CD4-positive, alpha-beta T cell treated with Interleukin-10 for 1 hour (primary cell): Measurements from ENCODE around the gene POLR1E.

Experiments used
- DNase-seq: peaks from one replicate; pipeline ENCODE4 v3.0.0-alpha.2; 2020

POLR1E gene

DNA sequence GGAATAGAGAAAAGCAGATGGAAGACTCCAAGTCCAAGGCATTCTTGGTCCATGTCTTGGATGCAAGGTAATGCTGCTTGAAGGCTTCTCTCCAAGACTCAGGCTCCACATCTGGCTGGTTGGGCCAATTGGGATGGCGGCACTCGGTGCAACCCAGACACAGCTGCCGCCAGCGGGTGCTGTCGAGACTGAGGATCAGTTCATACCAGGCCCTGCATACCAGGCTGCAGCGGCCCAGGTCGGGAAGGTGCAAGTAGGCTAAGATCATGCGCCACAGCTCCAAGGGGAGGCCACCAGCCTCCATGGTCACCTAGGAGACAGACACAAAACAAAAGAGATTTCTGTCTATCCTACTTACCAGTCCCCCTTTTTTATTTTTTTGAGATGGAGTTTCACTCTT, 55.7 kb downstream of the POLR1E start:
- DNase-seq = no peak

DNA sequence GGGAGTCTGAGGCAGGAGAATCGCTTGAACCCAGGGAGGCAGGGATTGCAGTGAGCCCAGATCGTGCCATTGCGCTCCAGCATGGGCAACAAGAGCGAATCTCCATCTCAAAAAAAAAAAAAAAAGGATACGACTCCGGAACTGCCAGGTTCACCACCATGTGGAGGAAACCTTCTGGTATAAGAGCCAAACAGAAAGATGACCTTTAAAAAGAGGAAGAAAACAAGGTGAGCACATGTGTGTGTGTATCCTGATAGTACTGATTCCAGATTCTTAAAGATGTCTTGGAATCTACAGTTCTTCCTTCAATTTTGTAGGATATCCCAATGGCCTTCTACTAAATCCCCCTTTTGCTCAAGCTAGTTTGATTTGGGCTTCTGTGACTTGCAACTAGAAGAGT, 56.7 kb downstream of the POLR1E start:
- no peak for DNase-seq

DNA sequence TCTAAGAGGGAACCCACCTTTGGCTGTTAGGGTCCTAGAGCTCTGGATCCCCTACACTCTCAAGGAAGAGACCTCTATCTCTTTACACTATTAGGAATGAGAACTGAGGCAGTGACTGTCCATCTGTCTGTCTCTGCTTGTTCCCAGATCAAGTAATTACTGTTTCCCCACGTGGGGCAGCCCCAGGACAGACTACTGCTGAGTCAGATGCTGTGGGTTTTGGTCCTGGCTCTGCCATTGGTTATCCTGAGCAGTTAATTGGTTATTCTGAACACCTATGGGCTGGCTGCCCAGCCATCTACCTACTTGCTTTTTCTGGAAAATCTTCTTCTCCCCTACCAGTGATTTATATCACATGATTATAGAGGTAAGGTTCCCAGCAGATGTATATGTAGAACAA, 57.1 kb downstream of the POLR1E start:
- no peak for DNase-seq

DNA sequence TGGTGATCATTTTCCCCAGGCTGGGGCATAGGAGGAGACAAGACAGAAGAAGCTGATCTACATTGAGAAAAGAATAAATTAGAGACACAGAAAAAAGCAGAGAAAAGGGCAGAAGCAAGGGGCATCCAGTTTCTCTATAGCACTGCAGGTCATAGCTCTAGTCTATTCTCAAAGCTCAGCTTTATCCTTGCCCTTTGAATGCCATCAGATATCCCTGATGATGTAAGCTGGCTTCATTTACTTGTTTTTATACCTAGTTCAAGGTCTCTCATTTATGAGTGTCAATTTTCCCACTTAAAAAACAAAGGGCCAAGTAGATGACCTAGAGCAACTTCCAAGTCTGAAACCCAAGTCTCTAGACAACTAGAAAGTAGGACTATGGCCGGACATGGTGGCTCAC, 57.7 kb downstream of the POLR1E start:
- no peak for DNase-seq

DNA sequence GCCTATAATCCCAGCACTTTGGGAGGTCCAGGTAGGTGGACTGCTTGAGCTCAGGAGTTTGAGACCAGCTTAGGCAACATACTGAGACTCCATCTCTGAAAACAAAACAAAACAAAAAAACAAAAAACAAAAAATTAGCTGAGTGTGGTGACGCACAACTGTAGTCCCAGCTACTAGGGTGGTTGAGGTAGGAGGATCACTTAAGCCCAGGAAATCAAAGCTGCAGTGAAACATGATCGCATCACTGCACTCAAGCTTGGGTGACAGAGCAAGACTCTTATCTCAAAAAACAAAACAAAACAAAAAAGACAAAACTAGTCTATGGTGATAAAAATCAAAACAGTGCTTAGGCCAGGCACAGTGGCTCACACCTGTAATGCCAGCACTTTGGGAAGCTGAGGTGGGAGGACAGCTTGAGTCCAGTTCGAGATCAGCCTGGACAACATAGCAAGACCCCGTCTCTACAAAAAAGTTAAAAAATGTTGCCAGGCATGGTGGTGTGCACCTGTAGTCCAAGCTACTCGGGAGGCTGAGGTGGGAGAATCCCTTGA, 61.7 kb downstream of the POLR1E start:
- no peak for DNase-seq

DNA sequence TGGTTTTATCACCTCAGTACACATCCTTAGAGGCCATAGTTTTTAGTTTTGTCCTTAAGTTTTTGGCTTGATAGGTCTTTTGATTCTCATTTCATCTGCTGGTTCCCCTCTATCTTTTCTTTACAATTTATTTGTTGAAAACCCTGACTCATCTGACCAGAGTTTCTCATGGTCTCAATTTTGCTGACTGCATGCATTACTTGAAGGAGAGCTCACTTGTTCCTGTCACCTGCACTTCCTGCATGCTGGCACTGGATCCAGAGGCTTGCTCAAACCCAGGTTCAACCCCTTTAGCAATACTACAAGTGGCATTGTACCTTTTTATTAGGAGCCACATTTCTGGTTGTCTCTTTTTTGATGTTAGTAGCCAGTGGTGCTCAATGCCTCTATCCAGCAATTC, 63.8 kb downstream of the POLR1E start:
- no peak for DNase-seq

DNA sequence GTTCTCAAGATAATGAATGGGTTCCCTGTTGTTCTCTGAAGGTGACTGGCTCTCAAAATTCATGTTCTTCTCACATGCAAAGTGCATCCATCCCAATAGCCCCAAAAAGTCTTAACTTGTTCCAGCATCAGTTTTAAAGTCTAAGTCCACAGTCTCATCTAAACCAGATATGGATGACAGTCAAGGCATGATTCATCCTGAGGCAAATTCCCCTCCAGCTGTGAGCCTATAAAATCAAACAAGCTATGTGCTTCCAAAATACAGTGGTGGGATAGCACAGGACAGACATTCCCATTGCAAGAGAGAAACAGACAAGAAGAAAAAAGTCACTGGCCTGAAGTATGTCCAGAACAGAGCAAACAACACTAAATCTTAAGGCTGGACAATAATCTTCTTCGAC, 65.0 kb downstream of the POLR1E start:
- DNase-seq = no peak

DNA sequence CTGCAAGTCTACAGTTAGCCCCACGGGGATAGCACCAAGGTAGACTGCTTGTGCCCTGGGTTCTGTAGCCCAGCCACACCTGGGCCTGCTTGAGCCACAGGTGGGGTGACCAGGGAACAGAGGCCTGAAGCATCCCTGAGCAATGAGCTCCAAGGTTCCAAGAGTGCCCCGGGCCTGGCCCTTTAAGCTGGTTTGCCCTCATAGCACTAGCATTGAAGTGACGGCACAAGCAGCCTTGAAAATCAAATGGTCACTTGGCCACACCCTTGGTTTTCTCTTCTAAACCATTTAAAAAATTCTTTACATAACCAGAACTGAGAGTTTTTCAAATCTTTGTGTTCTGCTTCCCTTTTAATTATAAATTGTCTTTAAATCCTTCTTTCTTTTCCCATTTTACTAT, 65.7 kb downstream of the POLR1E start:
- DNase-seq = no peak

DNA sequence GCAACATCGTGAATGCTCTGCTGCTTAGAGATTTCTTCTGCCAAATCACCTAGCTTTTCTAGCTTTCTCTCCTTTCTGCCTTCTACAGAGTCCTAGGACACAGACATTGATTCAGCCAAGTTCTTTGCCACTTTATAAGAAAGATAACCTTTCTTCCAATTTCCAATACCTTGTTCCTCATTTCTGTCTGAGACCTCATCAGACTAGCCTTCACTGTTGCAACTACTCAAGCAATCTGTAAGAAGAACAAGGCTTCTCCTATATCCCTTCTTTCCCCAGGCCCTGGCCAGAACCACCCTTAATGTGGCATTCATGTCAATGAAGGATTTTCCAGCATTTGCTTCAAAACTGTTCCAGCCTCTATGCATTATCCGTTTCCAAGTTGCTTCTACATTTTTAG, 66.1 kb downstream of the POLR1E start:
- DNase-seq = no peak
